ENCODE results near the gene FAM120A. TPM values are rescaled to one million over a fixed set of nuclear protein-coding genes. Genes with fewer than 3 reads are reported as not detected.

FAM120A gene
- total RNA-seq, 1 experiment from 2014 or later, result 43.2 TPM

DNA sequence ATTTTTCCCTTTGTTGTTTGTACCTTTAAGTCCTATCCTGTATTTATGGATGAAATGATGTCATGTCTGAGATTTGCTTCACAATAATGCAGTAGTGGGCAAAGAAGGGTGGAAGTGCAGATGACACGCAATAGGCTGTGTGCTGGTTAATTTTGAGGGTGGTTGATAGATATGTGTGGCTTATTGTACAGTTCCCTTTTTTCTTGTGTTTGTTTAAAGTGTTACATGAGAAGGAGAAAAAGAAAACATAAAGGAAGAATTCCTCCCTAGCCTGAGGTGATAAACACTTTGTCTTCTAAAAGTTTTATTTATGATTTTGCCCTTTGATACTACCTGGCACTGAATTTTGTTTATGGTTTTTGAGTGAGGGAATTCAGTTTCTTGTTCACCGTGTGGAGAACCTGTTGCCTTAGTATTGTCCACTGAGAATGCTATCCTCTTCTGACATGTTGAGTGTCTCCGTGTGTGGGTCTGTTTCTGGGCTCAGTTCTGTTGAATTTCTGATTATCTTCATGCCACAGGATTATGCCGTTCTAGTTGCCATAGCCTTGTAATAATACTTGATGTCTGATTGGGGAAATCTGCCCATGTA is 54.2 kb downstream of the FAM120A start:
- ChIA-PET POLR2A (no interaction called here), CTCF (no interaction called here)
- TF ChIP-seq, protein P1, sequence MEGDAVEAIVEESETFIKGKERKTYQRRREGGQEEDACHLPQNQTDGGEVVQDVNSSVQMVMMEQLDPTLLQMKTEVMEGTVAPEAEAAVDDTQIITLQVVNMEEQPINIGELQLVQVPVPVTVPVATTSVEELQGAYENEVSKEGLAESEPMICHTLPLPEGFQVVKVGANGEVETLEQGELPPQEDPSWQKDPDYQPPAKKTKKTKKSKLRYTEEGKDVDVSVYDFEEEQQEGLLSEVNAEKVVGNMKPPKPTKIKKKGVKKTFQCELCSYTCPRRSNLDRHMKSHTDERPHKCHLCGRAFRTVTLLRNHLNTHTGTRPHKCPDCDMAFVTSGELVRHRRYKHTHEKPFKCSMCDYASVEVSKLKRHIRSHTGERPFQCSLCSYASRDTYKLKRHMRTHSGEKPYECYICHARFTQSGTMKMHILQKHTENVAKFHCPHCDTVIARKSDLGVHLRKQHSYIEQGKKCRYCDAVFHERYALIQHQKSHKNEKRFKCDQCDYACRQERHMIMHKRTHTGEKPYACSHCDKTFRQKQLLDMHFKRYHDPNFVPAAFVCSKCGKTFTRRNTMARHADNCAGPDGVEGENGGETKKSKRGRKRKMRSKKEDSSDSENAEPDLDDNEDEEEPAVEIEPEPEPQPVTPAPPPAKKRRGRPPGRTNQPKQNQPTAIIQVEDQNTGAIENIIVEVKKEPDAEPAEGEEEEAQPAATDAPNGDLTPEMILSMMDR (IDR thresholded peaks at IDR 0.05; ENCODE audit: insufficient read depth in 1 of 2, low read depth in 1 of 2, low read length in 1 of 2, severe bottlenecking in 1 of 2, unreplicated experiment in 1 of 2), result no peak
- Histone ChIP-seq H3K36me3 (ENCODE audit: control insufficient read depth, insufficient read depth, low read length) (no peaks in the 10 kb centered on the region), H3K4me3 (ENCODE audit: low read depth, low read length) (no peak overlapping the region), H3K27me3 (replicated peaks; ENCODE audit: control insufficient read depth, insufficient read depth, low read length) (no peaks in the 10 kb centered on the region), H3K9me3 (no peaks in the 10 kb centered on the region), H3K4me1 (no peaks in the 10 kb centered on the region)
- no peak overlapping the region for H3K27ac Mint-ChIP-seq (ENCODE audit: unreplicated experiment)
- no peaks in the 10 kb centered on the region for H3K9me3 Mint-ChIP-seq (ENCODE audit: unreplicated experiment)
- BruUV-seq (replicated peaks), result no TSS peak
- H3K36me3 Mint-ChIP-seq (ENCODE audit: insufficient read depth, unreplicated experiment), result peaks cover 19% of the 10 kb centered on the region
- intact Hi-C loops (cut with micrococcal nuclease; ENCODE audit: unreplicated experiment), result no loop called here
- no peak for DNase-seq
- no peak overlapping the region for H3K4me3 Mint-ChIP-seq (ENCODE audit: unreplicated experiment)
- peaks cover 18% of the 10 kb centered on the region for H3K4me1 Mint-ChIP-seq (ENCODE audit: low read depth, unreplicated experiment)
- no peaks in the 10 kb centered on the region for H3K27me3 Mint-ChIP-seq (ENCODE audit: insufficient read depth, unreplicated experiment)

DNA sequence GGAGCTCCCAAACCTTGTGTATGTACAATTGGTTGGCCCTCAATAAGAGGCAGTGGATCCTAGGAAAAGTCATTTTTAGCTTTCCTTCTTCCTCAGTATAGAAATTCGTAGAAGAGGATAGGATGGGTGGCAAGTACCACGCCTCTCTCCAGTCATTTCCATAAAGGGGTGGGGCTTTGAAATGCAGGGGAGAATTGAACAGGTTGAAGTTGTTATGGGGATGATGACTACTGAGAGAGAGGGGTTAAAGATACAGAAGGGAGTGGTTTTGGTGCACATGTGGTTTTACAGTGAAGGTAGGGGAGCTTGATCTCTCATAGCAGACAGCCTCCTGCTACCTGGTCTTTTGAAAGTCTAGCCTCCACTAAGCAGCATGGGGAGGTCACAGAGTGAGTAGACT is 56.3 kb downstream of the FAM120A start:
- H3K4me1 ChIP-seq, result no peaks in the 10 kb centered on the region
- Mint-ChIP-seq H3K27me3 (ENCODE audit: insufficient read depth, unreplicated experiment) (no peaks in the 10 kb centered on the region), H3K9me3 (ENCODE audit: unreplicated experiment) (no peaks in the 10 kb centered on the region)

DNA sequence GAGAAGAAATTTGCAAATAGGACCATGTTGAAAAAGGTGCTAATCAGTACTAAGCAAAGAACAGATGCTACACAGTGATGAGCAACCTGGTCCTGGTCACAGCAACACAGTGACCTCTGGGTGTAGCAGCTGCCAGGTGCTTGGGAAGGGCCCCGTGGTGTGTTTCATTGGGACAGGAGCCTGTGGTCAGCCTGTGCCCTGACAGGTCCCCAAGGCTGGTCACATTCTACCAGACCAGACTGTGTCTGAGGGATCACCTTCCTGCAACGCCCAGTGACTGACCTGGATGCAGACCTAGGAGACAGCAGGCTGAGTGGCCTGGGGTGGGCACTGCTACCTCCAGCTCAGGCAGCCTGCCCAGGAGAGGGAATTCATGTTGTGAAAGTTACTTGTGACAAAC is 56.7 kb downstream of the FAM120A start:
- no peak for DNase-seq
- H3K4me1 ChIP-seq, result no peaks in the 10 kb centered on the region
- H3K9me3 ChIP-seq, result no peaks in the 10 kb centered on the region
- Mint-ChIP-seq H3K9me3 (ENCODE audit: unreplicated experiment) (no peaks in the 10 kb centered on the region), H3K27ac (ENCODE audit: unreplicated experiment) (no peak overlapping the region), H3K4me1 (ENCODE audit: low read depth, unreplicated experiment) (peaks cover 19% of the 10 kb centered on the region), H3K4me3 (ENCODE audit: unreplicated experiment) (no peak overlapping the region), H3K27me3 (ENCODE audit: insufficient read depth, unreplicated experiment) (no peaks in the 10 kb centered on the region), H3K36me3 (ENCODE audit: insufficient read depth, unreplicated experiment) (peaks cover 14% of the 10 kb centered on the region)
- ChIA-PET POLR2A (no interaction called here), CTCF (no interaction called here)
- no peaks in the 10 kb centered on the region for H3K36me3 ChIP-seq (ENCODE audit: control insufficient read depth, insufficient read depth, low read length)
- TF ChIP-seq, protein P1 (IDR thresholded peaks at IDR 0.05; ENCODE audit: insufficient read depth in 1 of 2, low read depth in 1 of 2, low read length in 1 of 2, severe bottlenecking in 1 of 2, unreplicated experiment in 1 of 2), result no peak
- no peak overlapping the region for H3K4me3 ChIP-seq (ENCODE audit: low read depth, low read length)
- BruUV-seq (replicated peaks), result no TSS peak
- no peaks in the 10 kb centered on the region for H3K27me3 ChIP-seq (replicated peaks; ENCODE audit: control insufficient read depth, insufficient read depth, low read length)
- intact Hi-C loops (cut with micrococcal nuclease; ENCODE audit: unreplicated experiment), result no loop called here

More for the DNA sequence above, 56.3 kb downstream of the FAM120A start:
- POLR2A ChIA-PET, result no interaction called here
- peaks cover 19% of the 10 kb centered on the region for H3K4me1 Mint-ChIP-seq (ENCODE audit: low read depth, unreplicated experiment)
- no TSS peak for BruUV-seq (replicated peaks)
- no peak overlapping the region for H3K27ac Mint-ChIP-seq (ENCODE audit: unreplicated experiment)
- Histone ChIP-seq H3K4me3 (ENCODE audit: low read depth, low read length) (no peak overlapping the region), H3K27me3 (replicated peaks; ENCODE audit: control insufficient read depth, insufficient read depth, low read length) (no peaks in the 10 kb centered on the region), H3K9me3 (no peaks in the 10 kb centered on the region), H3K36me3 (ENCODE audit: control insufficient read depth, insufficient read depth, low read length) (no peaks in the 10 kb centered on the region)
- TF ChIP-seq, protein P1 (IDR thresholded peaks at IDR 0.05; ENCODE audit: insufficient read depth in 1 of 2, low read depth in 1 of 2, low read length in 1 of 2, severe bottlenecking in 1 of 2, unreplicated experiment in 1 of 2), result no peak
- DNase-seq, result no peak
- no peak overlapping the region for H3K4me3 Mint-ChIP-seq (ENCODE audit: unreplicated experiment)
- H3K36me3 Mint-ChIP-seq (ENCODE audit: insufficient read depth, unreplicated experiment), result peaks cover 14% of the 10 kb centered on the region
- intact Hi-C loops (cut with micrococcal nuclease; ENCODE audit: unreplicated experiment), result no loop called here
- CTCF ChIA-PET, result no interaction called here
